A549 (cell line): ENCODE results near the gene PCTP. TPM values are rescaled to one million over a fixed set of nuclear protein-coding genes. Genes with fewer than 3 reads are reported as not detected.

ENCODE experiments used
- ATAC-seq, 2 experiments: fragments of 200-7000 bp in 1 of 2; fragments of >200 bp in 1 of 2; cut with Nextera tagmentation in 1 of 2; cut with Tn5 transposase in 1 of 2; 3 replicates each; pipeline versions ENCODE4 v1.8.0 to v1.9.1; 2018 to 2020; ENCODE audit warnings: mild to moderate bottlenecking in 1 of 2, moderate library complexity in 1 of 2
- CTCF ChIA-PET: fragments of 300-600 bp; sonication (Branson Sonifier 250); formaldehyde crosslinking; extraction: SDS; loops from one replicate; lab custom pipeline; 2021; ENCODE audit warnings: antibody characterized with exemption, inconsistent platforms; lab: Yijun Ruan, JAX
- POLR2A ChIA-PET: fragments of 350-600 bp; formaldehyde crosslinking; extraction: SDS; loops from one replicate; lab custom pipeline; 2021; ENCODE audit warnings: antibody characterized with exemption, inconsistent platforms; lab: Yijun Ruan, JAX
- DNase-seq, 2 experiments: peaks; one replicate each; pipeline versions ENCODE4 v3.0.0 to v3.0.0-alpha.2; 2011 to 2016; ENCODE audit warnings: low read depth in 1 of 2, low spot score in 1 of 2
- FAIRE-seq: peaks from 2 replicates; lab custom pipeline; 2011; peaks lifted over from hg19 to GRCh38; lab: Jason Lieb, UNC
- H3K27ac ChIP-seq, 2 experiments: fragments of >200 bp; sonication (Bioruptor Twin); formaldehyde crosslinking; 3 replicates each; pipeline ENCODE4 v1.5.1; 2016 to 2017
- H3K4me1 ChIP-seq: fragments of >200 bp; sonication (Bioruptor Twin); formaldehyde crosslinking; 3 replicates; pipeline ENCODE4 v1.6.1; 2016
- H3K4me2 ChIP-seq: fragments of >200 bp; sonication (Bioruptor Twin); formaldehyde crosslinking; 3 replicates; pipeline ENCODE4 v1.6.1; 2016
- H3K4me3 ChIP-seq: fragments of >200 bp; sonication (Bioruptor Twin); formaldehyde crosslinking; 3 replicates; pipeline ENCODE4 v1.5.1; 2016
- H3K9me3 ChIP-seq: fragments of >200 bp; sonication (Bioruptor Twin); formaldehyde crosslinking; 3 replicates; pipeline ENCODE4 v1.6.1; 2016
- CBX8 ChIP-seq: fragments of 200-600 bp; sonication (generic); IDR thresholded peaks from 2 replicates; pipeline ENCODE4 v1.6.1; 2016
- CEBPB ChIP-seq, 2 experiments: fragments of >200 bp in 1 of 2; sonication (Bioruptor Twin) in 1 of 2; formaldehyde crosslinking in 1 of 2; IDR thresholded peaks; 2 replicates each; pipeline ENCODE4 v1.6.1; 2012 to 2016
- EHMT2 ChIP-seq: fragments of 200-600 bp; sonication (generic); IDR thresholded peaks from 2 replicates; pipeline ENCODE4 v1.6.1; 2016; ENCODE audit warnings: antibody characterized with exemption, low read depth, mild to moderate bottlenecking, moderate library complexity
- EP300 ChIP-seq, 2 experiments: fragments of >200 bp; sonication (Bioruptor Twin); formaldehyde crosslinking; IDR thresholded peaks; 2 replicates in 1 of 2; 3 replicates in 1 of 2; pipeline ENCODE4 v1.6.1; 2016 to 2017
- ESRRA ChIP-seq: fragments of 150-350 bp; IDR thresholded peaks from 2 replicates; pipeline ENCODE4 v1.6.1; 2014; ENCODE audit warnings: mild to moderate bottlenecking, low read length, borderline replicate concordance
- FOSL2 ChIP-seq, 2 experiments: fragments of 450-650 bp in 1 of 2; fragments of >200 bp in 1 of 2; sonication (Bioruptor Twin) in 1 of 2; formaldehyde crosslinking; IDR thresholded peaks; 2 replicates each; pipeline versions ENCODE4 v1.5.0 to v1.6.1; 2016 to 2020; ENCODE audit warnings: mild to moderate bottlenecking in 1 of 2, moderate library complexity in 1 of 2
- GATA3 ChIP-seq: IDR thresholded peaks from 2 replicates; pipeline ENCODE4 v1.6.1; 2012; ENCODE audit warnings: borderline replicate concordance
- HES2 ChIP-seq: fragments of >200 bp; sonication (Bioruptor Twin); formaldehyde crosslinking; IDR thresholded peaks from 2 replicates; pipeline ENCODE4 v1.6.1; 2016
- HEYL ChIP-seq: fragments of 250-450 bp; sonication (Bioruptor Pico); IDR thresholded peaks from 2 replicates; pipeline ENCODE4 v1.8.0; 2021; ENCODE audit warnings: mild to moderate bottlenecking, moderate library complexity
- HOXA7 ChIP-seq: fragments of 250-450 bp; sonication (Bioruptor Pico); IDR thresholded peaks from 2 replicates; pipeline ENCODE4 v1.5.0; 2020; ENCODE audit warnings: mild to moderate bottlenecking, moderate library complexity
- HOXB5 ChIP-seq: fragments of 250-450 bp; sonication (Bioruptor Pico); IDR thresholded peaks from 2 replicates; pipeline ENCODE4 v1.5.0; 2020; ENCODE audit warnings: mild to moderate bottlenecking, moderate library complexity
- KDM1A ChIP-seq: fragments of 200-600 bp; sonication (generic); IDR thresholded peaks from 2 replicates; pipeline ENCODE4 v1.6.1; 2016; ENCODE audit warnings: low read depth, mild to moderate bottlenecking
- KDM5A ChIP-seq: fragments of 200-600 bp; sonication (generic); IDR thresholded peaks from 2 replicates; pipeline ENCODE4 v1.6.1; 2016; ENCODE audit warnings: antibody characterized with exemption, mild to moderate bottlenecking
- MAFK ChIP-seq: fragments of 450-650 bp; IDR thresholded peaks from 2 replicates; pipeline ENCODE4 v1.6.1; 2014; ENCODE audit not compliant: partially characterized antibody
- PHF8 ChIP-seq: fragments of 200-600 bp; sonication (generic); IDR thresholded peaks from 2 replicates; pipeline ENCODE4 v1.6.1; 2016; ENCODE audit warnings: low read depth, mild to moderate bottlenecking, antibody characterized with exemption, moderate library complexity, borderline replicate concordance
- RAD21 ChIP-seq, 2 experiments: fragments of >200 bp in 1 of 2; sonication (Bioruptor Twin) in 1 of 2; formaldehyde crosslinking in 1 of 2; IDR thresholded peaks in 1 of 2; conservative IDR thresholded peaks in 1 of 2; 2 replicates in 1 of 2; 3 replicates in 1 of 2; pipeline ENCODE4 v1.6.1; 2012 to 2018; ENCODE audit warnings: inconsistent platforms in 1 of 2
- RFX5 ChIP-seq: fragments of 450-650 bp; IDR thresholded peaks from 2 replicates; pipeline ENCODE4 v1.7.1; 2014; ENCODE audit warnings: antibody characterized with exemption, mild to moderate bottlenecking, moderate library complexity
- SMC3 ChIP-seq: fragments of >200 bp; sonication (Bioruptor Twin); formaldehyde crosslinking; IDR thresholded peaks from 3 replicates; pipeline ENCODE4 v1.6.1; 2018; ENCODE audit warnings: inconsistent platforms
- SREBF2 ChIP-seq: fragments of 450-650 bp; IDR thresholded peaks from 2 replicates; pipeline ENCODE4 v1.6.1; 2014; ENCODE audit warnings: mild to moderate bottlenecking, moderate library complexity
- USF2 ChIP-seq: fragments of 450-650 bp; IDR thresholded peaks from 2 replicates; pipeline ENCODE4 v1.6.1; 2014; ENCODE audit warnings: antibody characterized with exemption
- ZFP36 ChIP-seq: fragments of 450-650 bp; IDR thresholded peaks from 2 replicates; pipeline ENCODE4 v1.6.1; 2014; ENCODE audit warnings: borderline replicate concordance; ENCODE audit not compliant: partially characterized antibody
- ZSCAN20 ChIP-seq: fragments of 250-450 bp; sonication (Bioruptor Pico); IDR thresholded peaks from 2 replicates; pipeline ENCODE4 v1.8.0; 2022; ENCODE audit warnings: mild to moderate bottlenecking, moderate library complexity
- WGBS: methylation state at CpG from one replicate; pipeline ENCODE4 v1.1.6; 2017; ENCODE audit errors: missing lambda C conversion rate; 5-methylcytosine and 5-hydroxymethylcytosine counted together
- polyA plus RNA-seq, 4 experiments: library from polyadenylated mRNA; depleted of rRNA in 3 of 4; stranded (reverse); fragments of >200 nt; fragmentation: RNase III in 1 of 4; extraction: RNeasy Plus Mini Kit Qiagen cat#74134 plus additional on column Dnase treatment in 1 of 4; gene quantifications; 2 replicates in 3 of 4; 3 replicates in 1 of 4; pipeline ENCODE4 v1.2.3, GENCODE V29; 2011 to 2017
- TF ChIP-seq, protein P1 (sequence below): IDR thresholded peaks from 2 replicates; pipeline ENCODE4 v1.6.1; 2012; ENCODE audit warnings: low read depth, borderline replicate concordance

PCTP gene
- polyA plus RNA-seq, 2 of the 4 experiments (the other 2 are of a cell fraction), result 17.1 to 31.5 TPM

DNA sequence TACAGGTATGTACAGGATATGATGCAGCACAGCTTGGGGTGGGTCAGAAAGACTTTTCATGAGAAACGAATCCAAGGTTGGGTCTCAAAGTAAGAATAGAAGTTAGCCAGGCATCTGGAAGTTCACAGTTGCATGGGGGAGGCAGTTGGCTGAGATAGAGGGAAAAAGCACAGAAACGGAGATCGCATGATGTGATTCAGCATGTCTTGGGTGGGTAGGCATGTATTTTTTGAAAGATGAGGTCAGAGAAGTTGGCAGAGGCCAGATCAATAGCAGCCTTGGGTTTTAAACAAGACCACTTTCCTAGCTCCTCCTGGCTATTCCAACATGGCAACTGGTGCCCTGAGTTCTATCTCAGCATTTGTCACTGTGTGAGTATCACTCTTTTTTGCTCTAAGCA is 67.2 kb downstream of the PCTP start:
- ChIA-PET POLR2A (no interaction called here), CTCF (interaction anchor here (1.0 to 2.6 kb wide), 4 partner anchors 8 to 291 kb away, joined by 3 to 8 read pairs (median 5); no protein-coding TSS in a partner anchor)

GRCh38 chr17:55818451-55819375 is 67.9 kb downstream of the PCTP start:
- ChIA-PET CTCF (interaction anchor here (0.5 to 1.0 kb wide), 3 partner anchors 10 to 292 kb away, joined by 3 to 4 read pairs (median 3); no protein-coding TSS in a partner anchor), POLR2A (no interaction called here)
- FAIRE-seq, result no peak
- WGBS, result 19% methylated on average over 5 of the region's 5 CpGs
- H3K4me3 ChIP-seq, result no peak overlapping the region
- no peak for DNase-seq
- H3K4me1 ChIP-seq, result no peaks in the 10 kb centered on the region
- H3K4me2 ChIP-seq, result no peak overlapping the region
- no peak for ATAC-seq
- no peak for TF ChIP-seq ZSCAN20 (CRISPR knock-in tag)
- no peak for TF ChIP-seq HOXB5 (CRISPR knock-in tag)
- TF ChIP-seq KDM5A, result no peak
- no peak for TF ChIP-seq KDM1A
- TF ChIP-seq, protein P1, sequence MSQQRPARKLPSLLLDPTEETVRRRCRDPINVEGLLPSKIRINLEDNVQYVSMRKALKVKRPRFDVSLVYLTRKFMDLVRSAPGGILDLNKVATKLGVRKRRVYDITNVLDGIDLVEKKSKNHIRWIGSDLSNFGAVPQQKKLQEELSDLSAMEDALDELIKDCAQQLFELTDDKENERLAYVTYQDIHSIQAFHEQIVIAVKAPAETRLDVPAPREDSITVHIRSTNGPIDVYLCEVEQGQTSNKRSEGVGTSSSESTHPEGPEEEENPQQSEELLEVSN, result no peak
- no peak for TF ChIP-seq SMC3
- no peak for TF ChIP-seq MAFK
- TF ChIP-seq EP300 (IDR thresholded peaks at IDR 0.05), result no peak
- no peak for TF ChIP-seq PHF8
- TF ChIP-seq HES2, result no peak
- no peak for TF ChIP-seq CBX8
- no peak for TF ChIP-seq FOSL2 (IDR thresholded peaks at IDR 0.05)
- TF ChIP-seq FOSL2 (CRISPR knock-in tag; IDR thresholded peaks at IDR 0.05), result no peak
- no peak for TF ChIP-seq HEYL
- no peak for TF ChIP-seq EHMT2
- TF ChIP-seq HOXA7 (CRISPR knock-in tag), result no peak
- no peak for TF ChIP-seq GATA3
- no peak for TF ChIP-seq RFX5
- H3K27ac ChIP-seq, result no peak overlapping the region
- H3K9me3 ChIP-seq, result no peaks in the 10 kb centered on the region

More for the DNA sequence above, 67.2 kb downstream of the PCTP start:
- ATAC-seq, result no peak
- Histone ChIP-seq H3K4me1 (no peaks in the 10 kb centered on the region), H3K4me3 (no peak overlapping the region), H3K4me2 (no peak overlapping the region), H3K9me3 (no peaks in the 10 kb centered on the region), H3K27ac (no peak overlapping the region)
- FAIRE-seq, result no peak
- WGBS, result 38% methylated on average over 3 of the region's 3 CpGs
- no peak for DNase-seq
- no peak for TF ChIP-seq ESRRA
- no peak for TF ChIP-seq CBX8
- no peak for TF ChIP-seq HEYL
- no peak for TF ChIP-seq EP300 (IDR thresholded peaks at IDR 0.05)
- TF ChIP-seq FOSL2 (IDR thresholded peaks at IDR 0.05), result no peak
- TF ChIP-seq FOSL2 (CRISPR knock-in tag; IDR thresholded peaks at IDR 0.05), result no peak
- no peak for TF ChIP-seq USF2

- H3K27ac ChIP-seq, result no peak overlapping the region
- ATAC-seq, result no peak
- no peak for TF ChIP-seq HES2
- TF ChIP-seq RAD21 (conservative IDR thresholded peaks at IDR 0.05 in 1 of 2, IDR thresholded peaks at IDR 0.05 in 1 of 2), result no peak
- no peak for TF ChIP-seq CEBPB (IDR thresholded peaks at IDR 0.05)
- TF ChIP-seq SREBF2, result no peak
- TF ChIP-seq ZFP36, result no peak
- TF ChIP-seq, all 56 proteins: peak for 0
- Histone ChIP-seq H3K4me3 (no peak overlapping the region), H3K9me3 (no peaks in the 10 kb centered on the region), H3K4me2 (no peak overlapping the region), H3K4me1 (no peaks in the 10 kb centered on the region)
- DNase-seq (no peak), FAIRE-seq (no peak)
- CTCF ChIA-PET, result interaction anchor here (1.0 to 2.1 kb wide), 2 partner anchors 50 to 294 kb away, joined by 3 to 6 read pairs; no protein-coding TSS in a partner anchor
- POLR2A ChIA-PET, result no interaction called here
These were observed 69.8 kb downstream of the PCTP start for GRCh38 chr17:55820675-55821074.
